ENCODE results near the gene BIK. TPM values are rescaled to one million over a fixed set of nuclear protein-coding genes. Genes with fewer than 3 reads are reported as not detected.
"Not testable (repeated sequence)": the region's sequence is repeated elsewhere in the genome, so short reads cannot be mapped to it uniquely, and the experiment has no call there.

BIK gene
- polyA plus RNA-seq, 1 donor: not detected

DNA sequence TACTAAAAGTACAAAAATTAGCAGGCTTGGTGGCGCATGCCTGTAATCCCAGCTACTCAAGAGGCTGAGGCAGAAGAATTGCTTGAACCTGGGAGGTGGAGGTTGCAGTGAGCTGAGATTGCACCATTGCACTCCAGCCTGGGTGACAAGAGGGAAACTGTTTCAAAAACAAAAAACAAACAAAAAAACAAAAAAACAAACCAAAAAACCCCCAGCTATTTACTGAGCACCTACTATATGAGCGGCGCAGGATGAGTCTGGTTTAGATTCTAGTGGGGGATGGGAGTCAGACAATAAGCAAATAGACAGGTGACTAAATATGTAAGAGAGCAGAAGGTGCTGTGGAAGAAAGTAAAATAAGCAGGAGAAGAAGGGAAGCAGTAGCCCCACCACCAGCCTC is 5.6 kb upstream of the BIK start:
- not testable (repeated sequence) for DNase-seq (ENCODE audit: low read depth)

DNA sequence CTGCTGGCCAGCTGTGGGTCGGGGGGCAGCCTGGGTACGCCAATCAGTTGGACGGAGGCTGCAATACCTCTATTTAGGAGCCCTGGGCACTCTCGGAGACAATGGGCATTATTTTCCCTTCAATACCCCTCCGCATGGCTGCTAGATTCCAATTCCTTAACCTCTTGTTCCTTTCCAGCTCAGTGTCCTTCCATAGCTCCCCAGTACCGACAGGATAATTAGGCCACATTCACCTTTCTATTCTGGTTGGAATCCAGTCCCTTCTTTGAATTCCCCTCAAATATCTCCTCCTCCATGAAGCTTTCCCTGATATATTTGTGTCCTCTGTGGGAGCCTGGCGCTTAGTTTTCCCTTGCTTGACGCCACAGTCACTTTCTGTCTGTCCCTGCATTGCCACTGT is 4.2 kb upstream of the BIK start:
- no peak for DNase-seq (ENCODE audit: low read depth)

DNA sequence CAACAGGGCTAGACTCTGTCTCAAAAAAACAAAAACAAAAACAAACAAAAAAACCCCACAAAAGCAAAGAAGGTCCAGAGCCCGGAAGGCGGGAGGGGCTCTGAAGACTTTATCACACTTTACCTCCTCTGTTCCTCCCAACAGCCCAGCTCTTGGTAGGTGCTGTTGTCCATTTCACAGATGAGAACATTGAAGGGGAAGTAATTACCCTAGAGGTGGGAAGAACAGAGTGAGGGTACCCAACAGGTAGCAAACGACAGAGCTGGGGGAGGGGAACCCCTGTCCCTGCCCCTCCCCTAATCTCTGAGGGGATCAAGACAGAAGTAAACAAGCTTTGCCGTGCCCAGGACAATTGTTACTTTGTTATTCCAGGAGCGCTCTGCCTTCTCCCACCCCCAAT is 1.0 kb upstream of the BIK start:
- DNase-seq (ENCODE audit: low read depth): no peak

DNA sequence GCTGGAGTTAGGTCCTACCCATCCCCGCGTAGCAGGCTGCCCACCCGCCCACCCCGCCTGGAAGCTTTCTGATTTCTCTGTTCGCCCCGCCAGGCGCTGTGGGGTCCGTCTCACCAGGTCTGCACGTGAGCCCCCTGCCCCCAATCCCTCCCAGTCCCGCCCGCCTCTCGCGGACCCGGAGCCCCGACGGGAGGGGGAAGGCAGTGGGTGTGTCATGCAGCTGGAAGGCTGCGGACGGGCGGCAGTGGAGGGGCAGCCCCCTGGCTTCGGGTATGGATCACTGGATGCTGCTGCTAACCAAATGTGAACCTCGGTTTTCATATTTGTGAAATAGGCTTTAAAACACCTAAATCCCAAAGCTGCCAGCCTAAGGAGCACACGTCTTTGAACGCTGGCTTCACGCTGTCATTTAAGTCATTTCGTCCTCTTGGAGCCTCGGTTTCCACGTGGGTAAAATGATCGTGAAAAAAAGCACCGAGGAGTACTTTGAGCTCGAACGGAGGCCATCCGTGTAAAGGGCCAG is 568 bp upstream of the BIK start:
- no peak for DNase-seq (ENCODE audit: low read depth)

DNA sequence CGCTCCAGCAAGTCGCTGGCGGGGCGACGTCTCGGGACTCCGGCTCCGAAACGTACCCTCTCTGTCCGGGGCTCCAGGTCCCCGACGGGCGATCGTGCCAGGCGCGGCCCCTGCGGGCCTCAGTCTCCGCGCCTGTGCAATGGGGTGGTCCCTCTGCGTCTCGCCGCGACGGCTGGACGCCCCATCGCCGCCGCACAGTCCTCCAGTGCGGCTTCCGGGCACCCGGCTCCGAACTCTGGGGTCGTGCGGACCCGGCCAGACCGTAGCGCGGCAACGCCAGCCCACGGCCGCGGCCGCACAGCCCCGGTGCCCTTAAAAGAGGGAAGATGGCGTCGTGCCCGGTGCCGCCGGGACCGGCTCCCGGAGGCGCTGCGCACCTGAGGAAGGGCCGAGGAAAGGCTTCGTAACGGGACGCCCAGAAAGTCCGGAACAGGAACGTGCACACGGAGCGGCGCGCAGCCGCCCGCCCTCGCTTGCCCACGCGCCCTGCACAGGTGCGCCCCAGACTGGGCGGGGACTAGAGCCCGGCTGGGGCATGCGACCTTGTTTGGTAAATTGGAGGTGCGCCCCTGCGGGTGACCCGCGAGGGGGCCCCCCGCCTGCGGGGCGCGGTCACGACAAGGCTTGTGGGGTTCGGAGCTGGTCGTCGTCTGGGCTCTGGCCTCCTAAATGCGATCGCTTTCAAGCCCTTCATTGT is 525 bp downstream of the BIK start:
- no peak for DNase-seq (ENCODE audit: low read depth)

DNA sequence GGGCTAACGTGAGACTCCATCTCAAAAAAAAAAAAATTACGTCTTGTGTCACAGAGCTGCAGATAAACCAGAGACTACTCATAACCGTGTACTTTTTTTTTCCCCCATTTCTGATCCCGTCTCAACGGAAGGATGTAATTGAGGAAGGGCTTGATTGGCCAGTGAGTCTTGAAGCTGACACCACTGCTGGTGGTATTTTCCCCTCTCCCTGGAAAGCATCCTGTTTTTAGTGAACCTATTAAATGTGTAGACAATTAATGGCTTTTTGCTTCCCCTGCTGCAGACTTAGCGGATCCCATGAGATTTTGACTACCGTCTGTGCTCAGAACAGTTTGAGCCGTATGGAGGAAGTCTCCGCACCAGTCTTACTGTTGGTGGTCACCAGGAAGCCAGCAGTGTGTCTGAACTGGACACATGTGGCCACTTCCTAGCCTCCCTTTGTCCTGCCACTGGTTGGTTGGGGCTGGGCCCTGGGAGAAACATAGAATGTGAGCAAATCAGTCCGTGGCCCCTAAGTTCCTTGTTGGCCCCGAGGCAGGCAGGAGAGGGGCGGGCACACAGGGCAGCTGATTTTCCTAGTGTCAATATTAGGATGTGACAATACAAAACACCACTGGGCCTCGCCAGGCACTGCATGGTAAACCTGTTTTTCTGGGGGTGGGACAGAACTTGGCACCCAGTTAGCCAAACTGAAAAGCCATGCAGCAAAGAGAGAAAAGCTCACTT is 3.1 kb downstream of the BIK start:
- DNase-seq (ENCODE audit: low read depth): no peak

DNA sequence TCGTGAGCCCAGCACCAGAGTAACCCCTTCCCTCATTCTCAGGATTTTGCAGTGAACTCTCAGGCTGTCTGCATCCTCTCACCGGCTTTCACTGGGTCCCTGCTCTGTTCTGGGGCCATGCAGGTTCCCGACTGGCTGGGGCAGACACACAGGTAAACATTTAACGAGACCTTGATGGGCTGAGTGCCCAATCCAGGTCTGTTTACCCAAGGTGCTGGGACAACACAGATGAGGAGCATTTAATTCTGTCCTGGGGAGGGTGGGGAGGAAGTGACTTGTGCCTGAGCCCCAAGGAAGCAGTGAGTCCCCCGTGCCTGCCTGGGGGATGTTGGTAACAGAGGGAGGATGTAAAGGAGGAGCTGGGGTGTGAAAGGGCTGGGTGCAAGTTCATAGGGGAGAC is 4.4 kb downstream of the BIK start:
- DNase-seq (ENCODE audit: low read depth): no peak

DNA sequence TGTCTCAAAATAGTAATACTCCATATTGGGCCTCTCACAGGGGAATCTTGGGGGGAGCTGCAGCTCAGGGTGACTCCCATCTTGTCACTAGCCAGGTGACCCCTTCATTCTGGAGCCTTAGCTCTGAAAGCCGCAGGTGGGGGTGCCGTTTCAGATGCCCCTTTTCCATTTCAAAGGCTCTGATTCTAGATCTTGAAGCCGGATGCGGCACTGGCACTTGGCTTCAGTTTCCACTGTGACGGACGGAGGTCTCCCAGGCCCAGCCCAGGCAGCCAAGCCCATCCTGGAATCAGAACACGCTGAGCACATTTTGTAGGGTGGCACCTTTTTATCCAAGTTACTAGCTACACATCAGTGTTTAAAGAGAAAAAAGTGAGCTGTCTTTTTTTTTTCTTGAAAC is 6.4 kb downstream of the BIK start:
- no peak for DNase-seq (ENCODE audit: low read depth)

DNA sequence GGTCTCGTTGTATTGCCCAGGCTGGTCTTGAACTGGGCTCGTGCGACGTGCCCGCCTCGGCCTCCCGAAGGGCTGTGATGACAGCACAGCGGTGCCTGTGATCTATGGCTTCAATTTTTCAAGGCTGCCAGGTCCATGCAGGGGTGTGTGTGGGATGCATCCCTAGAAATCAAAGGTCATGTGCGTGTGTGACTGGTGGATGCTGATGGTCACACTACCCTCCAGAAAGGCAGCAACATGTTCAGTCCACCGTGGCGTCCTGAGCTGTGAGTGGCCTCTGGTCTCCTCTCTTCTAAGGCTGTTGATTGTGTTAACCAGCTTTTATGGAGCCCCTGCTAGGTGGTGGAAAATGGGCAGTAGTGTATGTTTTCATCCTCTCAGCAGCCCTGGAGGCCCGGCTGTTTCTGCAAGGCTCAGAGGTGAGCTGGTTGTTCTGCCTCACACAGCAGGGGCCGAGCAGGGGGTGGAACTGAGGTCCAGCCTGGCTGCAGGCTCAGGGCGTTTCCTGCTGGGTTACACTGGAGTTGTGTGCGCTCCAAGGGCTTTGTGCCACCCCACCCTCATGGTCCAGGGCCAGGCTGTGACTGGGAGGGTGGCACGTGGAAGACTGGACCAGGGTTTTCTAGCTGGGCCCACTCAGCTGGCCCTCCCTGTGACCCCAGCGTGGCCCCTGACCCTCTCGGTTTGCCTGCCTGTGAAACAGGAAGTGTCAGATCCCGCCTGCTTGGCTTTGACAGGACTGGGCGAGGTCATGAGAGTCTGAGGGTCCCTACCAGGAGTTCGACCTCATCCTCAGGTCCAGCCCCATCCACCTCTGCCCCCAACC is 7.7 kb downstream of the BIK start:
- DNase-seq (ENCODE audit: low read depth): no peak

DNA sequence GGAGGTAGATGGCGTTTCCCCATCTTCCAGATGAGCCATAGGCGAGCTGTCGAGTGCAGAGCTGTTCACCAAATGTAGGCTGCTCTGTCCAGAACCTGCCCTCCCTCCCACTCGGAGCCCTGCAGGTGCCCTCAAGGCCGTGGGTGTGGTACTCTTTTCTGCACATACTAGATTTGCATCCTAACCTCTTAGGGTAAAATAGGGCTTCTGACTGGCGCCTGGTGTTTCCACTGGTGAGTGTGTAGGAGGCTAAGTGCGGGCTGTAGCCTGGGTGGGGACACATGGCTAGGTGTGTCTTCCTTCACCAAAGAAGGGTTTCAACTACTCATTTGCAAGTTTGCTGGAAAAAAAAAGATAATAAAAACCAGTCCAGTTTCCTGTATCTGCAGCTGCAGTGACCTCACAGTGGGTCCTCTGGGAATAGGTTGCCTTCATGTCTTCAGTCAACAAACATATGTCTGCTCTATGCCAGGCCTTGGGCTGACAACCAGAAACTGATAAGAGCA is 8.5 kb downstream of the BIK start:
- DNase-seq (ENCODE audit: low read depth): no peak

DNA sequence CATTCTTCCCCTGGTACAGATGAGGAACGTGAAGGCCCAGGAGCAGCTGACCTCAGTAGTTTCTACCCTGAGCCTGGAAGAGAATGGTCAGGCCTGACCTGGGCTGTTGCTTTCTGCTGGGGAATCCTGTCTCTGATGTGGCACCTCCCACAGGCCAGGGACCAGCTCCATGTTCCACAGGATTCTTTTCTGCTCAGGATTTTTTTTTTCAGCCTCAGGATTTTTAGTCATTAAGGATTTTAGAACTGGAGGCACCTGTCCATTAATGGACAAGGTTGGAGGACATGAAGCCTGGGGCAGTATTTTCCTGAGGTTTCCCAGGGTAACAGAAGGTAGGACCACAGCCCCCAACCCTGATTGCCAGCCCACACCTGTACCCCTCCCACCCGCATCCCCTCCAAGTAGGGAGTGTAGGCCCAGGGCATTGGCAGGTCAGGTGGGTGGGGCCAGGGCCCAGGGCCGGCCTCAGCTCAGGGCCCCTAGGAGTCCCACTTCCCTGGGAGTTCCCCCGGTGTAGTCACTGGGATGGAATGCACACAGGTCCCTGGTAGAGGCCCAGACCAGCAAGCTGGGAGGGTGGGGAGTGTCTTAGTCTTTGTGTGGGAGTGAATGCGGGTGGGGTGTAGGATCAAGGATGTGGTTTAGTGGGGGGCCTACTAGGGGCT is 16.1 kb downstream of the BIK start:
- no peak for DNase-seq (ENCODE audit: low read depth)

DNA sequence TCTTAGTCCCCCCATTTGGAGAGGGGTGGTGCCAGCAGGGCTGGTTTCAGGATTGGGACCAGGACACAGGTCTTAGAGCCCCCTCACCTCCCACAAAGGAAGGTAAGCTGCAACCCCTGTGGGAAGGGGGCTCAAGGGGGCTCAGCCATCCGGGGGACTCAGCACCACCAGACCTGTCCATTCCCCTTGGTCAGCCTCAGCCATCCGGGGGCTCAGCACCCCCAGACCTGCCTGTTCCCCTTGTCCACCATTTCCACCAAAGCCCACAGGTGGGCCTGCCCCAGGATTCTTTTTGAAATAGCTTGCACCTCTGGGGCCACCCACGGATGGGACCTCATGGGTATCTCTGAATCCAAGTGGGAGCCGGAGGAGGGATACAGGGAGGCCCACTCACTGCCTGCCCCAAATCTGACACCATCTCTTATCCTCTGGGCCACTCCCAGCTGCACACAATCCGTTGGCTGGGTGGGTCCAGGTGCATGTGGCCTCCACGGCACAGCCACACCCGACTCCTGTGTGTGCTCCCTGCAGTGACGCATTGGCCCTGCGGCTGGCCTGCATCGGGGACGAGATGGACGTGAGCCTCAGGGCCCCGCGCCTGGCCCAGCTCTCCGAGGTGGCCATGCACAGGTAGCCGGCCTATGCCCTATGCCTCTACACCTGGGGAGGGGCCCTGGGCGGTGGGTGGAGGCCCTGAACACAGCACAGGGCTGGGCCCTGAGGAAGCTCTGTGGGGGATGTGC is 16.8 kb downstream of the BIK start:
- no peak for DNase-seq (ENCODE audit: low read depth)

DNA sequence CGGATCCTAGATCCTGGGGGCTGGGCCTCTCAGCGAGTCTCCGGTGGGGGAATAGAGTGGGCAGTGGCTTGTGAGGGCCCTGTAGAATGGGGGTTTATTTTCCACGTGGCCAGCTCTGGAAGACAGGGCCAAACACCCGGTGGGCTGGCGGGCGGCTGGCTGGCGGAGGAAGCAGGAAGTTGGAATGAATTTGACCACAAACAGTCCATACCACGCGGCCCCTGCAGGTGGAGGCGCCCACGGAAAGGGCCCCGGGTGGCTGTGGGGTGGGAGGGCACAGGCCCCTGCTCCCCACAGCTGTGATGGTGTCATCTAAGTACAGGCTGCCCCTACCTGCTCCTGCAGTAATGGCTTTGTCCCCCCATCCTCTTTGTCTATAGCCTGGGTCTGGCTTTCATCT is 17.6 kb downstream of the BIK start:
- DNase-seq (ENCODE audit: low read depth): no peak

DNA sequence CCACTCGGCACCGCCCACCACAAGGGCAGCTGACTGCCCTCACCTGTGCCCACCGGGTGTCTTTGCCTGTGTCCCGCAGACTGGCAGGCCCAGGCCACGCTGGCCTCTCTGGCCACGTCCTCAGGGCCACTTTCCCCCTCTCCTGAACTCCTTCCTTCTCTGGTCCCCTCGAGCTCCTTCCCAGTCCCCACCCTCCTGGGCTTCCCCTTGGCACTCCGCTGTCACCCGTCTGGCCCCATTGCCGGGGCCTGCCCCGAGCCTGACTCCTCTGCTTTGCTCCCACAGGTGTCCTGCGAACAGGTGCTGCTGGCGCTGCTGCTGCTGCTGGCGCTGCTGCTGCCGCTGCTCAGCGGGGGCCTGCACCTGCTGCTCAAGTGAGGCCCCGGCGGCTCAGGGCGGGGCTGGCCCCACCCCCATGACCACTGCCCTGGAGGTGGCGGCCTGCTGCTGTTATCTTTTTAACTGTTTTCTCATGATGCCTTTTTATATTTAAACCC is 18.4 kb downstream of the BIK start:
- DNase-seq (ENCODE audit: low read depth): no peak

DNA sequence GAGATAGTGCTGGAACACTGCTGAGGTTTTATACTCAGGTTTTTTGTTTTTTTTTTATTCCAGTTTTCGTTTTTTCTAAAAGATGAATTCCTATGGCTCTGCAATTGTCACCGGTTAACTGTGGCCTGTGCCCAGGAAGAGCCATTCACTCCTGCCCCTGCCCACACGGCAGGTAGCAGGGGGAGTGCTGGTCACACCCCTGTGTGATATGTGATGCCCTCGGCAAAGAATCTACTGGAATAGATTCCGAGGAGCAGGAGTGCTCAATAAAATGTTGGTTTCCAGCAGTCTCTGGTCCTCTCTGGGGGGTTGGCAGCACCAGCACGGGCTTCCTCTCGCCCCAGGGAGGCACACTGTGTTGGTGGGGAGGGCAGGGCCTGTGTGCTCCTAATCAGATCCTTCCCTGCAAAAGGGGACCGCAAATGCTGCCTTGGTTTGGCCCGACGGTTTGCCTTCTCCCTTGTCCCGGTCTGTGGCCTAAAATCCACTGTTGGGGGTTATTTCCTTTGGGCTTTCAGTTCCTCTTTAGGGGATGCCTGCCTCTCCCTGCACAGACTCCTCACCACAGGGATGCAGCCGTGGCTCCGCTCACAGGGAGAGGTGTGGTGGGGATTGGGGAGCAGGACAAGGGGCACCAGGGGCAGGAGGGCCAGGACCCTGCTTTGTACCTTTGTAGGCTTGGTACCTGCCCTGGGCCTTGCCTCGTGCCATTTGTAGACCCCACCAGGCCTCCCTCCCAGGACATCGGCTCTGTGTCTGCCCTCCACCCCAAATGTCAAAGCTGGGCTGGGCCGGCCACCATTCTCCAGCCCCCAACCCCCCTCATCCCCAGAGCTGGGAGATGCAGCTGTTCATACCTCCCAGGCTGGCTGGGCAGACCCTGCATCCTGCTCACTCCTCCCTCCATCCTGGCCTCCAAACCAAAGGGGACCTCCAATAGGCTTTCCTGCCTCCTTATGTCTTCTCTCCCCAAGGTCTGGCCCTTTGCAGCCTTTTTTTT is 19.2 kb downstream of the BIK start:
- no peak for DNase-seq (ENCODE audit: low read depth)

DNA sequence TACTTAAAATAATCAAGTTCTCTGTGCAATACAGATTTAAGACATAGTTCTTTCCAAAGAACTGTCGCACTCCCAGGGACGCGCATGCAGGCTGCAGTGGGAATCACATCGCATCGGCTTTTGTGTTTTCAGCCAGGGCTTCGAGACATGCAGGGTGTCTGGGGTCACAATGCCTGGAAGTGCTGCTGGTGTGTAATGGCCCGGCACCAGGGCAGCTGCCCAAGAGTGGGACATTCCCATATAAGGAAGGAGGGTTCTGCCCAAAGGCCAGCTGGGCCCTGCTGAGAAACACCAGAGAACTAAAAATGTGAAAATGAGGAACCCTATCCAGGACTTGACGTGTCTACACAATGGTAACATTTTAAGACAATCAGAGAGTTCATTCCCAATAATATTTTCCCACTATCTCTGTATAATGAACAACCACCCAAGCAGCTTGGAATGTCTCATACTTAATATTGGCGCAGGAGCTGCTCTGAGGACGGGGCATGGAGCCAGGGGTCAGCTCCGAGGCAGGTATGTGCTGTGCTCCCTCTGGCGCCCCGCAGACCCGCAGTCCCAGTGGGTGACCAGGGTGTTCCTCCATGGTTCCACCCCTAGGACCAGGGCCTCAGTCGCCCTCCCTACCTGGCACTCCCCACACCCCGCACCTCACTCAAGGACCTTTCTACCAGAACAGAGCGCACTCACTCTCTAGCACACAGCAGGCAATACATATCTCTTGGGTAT is 21.4 kb downstream of the BIK start:
- DNase-seq (ENCODE audit: low read depth): no peak

DNA sequence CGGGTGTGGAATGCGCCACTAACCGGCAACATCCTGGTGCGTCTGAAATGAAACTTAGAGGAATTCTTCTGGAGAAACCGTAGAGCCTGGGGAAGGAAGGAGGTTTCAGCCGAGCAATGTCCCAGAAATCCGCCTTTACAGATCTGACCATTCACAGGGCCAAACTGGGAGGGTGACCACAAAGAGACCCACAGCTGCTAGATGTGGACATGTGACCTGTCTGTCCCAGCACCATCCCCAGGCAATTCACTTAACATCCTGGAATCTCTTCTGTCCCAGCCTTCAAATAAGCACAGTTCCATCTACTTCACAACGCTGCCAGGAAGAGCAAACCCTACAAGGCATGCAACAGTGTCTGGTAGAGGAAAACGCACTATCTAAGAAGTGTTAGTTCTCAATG is 22.9 kb downstream of the BIK start:
- DNase-seq (ENCODE audit: low read depth): no peak

DNA sequence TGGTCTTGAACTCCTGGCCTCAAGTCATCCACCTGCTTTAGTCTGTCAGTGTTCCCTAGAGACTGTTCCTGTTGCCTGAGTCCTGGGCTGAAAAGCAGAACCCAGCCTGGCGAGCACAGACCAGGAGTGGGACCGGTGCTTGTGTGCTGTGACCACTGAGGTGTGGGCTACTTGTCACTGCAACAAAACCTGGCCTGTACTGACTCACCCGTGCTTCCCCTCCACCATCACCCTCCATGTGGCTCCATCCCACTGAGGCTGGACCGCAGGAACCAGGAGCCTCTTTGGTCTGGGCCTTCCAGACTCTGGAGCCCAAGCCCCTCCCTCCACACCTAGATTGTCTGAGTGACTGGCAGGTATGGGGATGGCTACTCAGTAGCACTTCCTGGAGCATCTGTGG is 24.0 kb downstream of the BIK start:
- DNase-seq (ENCODE audit: low read depth): no peak

DNA sequence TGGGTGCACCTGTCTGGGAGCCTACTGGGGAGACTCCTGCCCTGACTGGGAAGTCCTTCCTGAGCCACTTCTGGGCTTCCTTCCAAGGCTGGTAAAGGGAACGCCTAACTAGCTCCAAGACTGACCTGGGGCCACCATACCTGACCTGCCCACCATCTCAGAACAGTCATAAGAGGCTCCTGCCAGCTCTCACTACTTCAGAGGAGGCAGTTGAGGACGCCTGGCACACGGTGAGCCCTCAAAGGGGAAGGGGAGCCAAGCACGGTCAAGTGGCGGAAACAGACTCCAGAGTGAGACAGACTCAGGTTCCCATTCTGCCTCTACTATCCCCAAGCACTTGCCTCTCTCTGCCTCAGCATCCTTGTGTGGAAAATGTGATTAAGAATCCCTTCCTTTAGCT is 25.0 kb downstream of the BIK start:
- no peak for DNase-seq (ENCODE audit: low read depth)
